ENCODE results near the gene KLC4.

GRCh38 chr6:43033496-43034189 lies 25.8 kb upstream of the KLC4 start:
- no peak for TF ChIP-seq CTCF (conservative IDR thresholded peaks at IDR 0.05; ENCODE audit: low read length)
- TF ChIP-seq EZH2phosphoT487 (IDR thresholded peaks at IDR 0.05; ENCODE audit: borderline replicate concordance, low read depth, low read length), result no peak

Measured in OCI-LY7 (cell line).